ENCODE measurements around the gene TINCR.

GRCh38 chr19:5600797-5601196, 33.0 kb upstream of the TINCR start:
- TF ChIP-seq, protein P1, sequence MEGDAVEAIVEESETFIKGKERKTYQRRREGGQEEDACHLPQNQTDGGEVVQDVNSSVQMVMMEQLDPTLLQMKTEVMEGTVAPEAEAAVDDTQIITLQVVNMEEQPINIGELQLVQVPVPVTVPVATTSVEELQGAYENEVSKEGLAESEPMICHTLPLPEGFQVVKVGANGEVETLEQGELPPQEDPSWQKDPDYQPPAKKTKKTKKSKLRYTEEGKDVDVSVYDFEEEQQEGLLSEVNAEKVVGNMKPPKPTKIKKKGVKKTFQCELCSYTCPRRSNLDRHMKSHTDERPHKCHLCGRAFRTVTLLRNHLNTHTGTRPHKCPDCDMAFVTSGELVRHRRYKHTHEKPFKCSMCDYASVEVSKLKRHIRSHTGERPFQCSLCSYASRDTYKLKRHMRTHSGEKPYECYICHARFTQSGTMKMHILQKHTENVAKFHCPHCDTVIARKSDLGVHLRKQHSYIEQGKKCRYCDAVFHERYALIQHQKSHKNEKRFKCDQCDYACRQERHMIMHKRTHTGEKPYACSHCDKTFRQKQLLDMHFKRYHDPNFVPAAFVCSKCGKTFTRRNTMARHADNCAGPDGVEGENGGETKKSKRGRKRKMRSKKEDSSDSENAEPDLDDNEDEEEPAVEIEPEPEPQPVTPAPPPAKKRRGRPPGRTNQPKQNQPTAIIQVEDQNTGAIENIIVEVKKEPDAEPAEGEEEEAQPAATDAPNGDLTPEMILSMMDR (IDR thresholded peaks at IDR 0.05; ENCODE audit: insufficient read depth, low read length, poor library complexity, severe bottlenecking): no peak
- TF ChIP-seq EZH2phosphoT487 (conservative IDR thresholded peaks at IDR 0.05; ENCODE audit: low read length): no peak

Data from SU-DHL-6 (cell line).